Loucy (cell line): ENCODE data around the gene VPS8.
"Not testable (repeated sequence)": the region's sequence is repeated elsewhere in the genome, so short reads cannot be mapped to it uniquely, and the experiment has no call there.

Experiments
- H2AFZ ChIP-seq: fragments of 200-600 bp; sonication (generic); 2 replicates; pipeline ENCODE4 v1.6.0; 2016; ENCODE audit warnings: antibody characterized with exemption, mild to moderate bottlenecking, low read length, moderate library complexity
- H3F3A ChIP-seq: fragments of 200-600 bp; 2 replicates; pipeline ENCODE4 v1.6.0; 2016; ENCODE audit warnings: antibody characterized with exemption, low read depth, mild to moderate bottlenecking
- H3K27me3 ChIP-seq: fragments of 200-600 bp; sonication (generic); 2 replicates; pipeline ENCODE4 v1.6.1; 2014; ENCODE audit warnings: low read length, mild to moderate bottlenecking; ENCODE audit not compliant: insufficient read depth, poor library complexity, severe bottlenecking
- H3K36me3 ChIP-seq: fragments of 200-600 bp; sonication (generic); 2 replicates; pipeline ENCODE4 v1.6.1; 2016; ENCODE audit warnings: low read length; ENCODE audit not compliant: insufficient read depth
- H3K4me1 ChIP-seq: fragments of 200-600 bp; sonication (generic); 2 replicates; pipeline ENCODE4 v1.5.1; 2014; ENCODE audit warnings: low read length, mild to moderate bottlenecking; ENCODE audit not compliant: insufficient read depth, poor library complexity, severe bottlenecking
- H3K4me2 ChIP-seq: fragments of 200-600 bp; sonication (generic); 2 replicates; pipeline ENCODE4 v1.6.0; 2014; ENCODE audit warnings: antibody characterized with exemption, low read length, low read depth, mild to moderate bottlenecking; ENCODE audit not compliant: poor library complexity, severe bottlenecking
- H3K4me3 ChIP-seq: fragments of 200-600 bp; sonication (generic); 2 replicates; pipeline ENCODE4 v1.5.1; 2014; ENCODE audit warnings: low read length, mild to moderate bottlenecking, mixed read lengths; ENCODE audit not compliant: poor library complexity, severe bottlenecking
- H3K79me2 ChIP-seq: fragments of 200-600 bp; sonication (generic); 2 replicates; pipeline ENCODE4 v1.6.1; 2014; ENCODE audit warnings: low read length; ENCODE audit not compliant: insufficient read depth
- H3K9ac ChIP-seq: fragments of 200-600 bp; sonication (generic); 2 replicates; pipeline ENCODE4 v1.6.0; 2014; ENCODE audit warnings: mild to moderate bottlenecking, low read depth, low read length, moderate library complexity; ENCODE audit not compliant: poor library complexity, severe bottlenecking
- H3K9me2 ChIP-seq: fragments of 200-600 bp; sonication (generic); replicated peaks from 2 replicates; pipeline ENCODE4 v1.6.1; 2016; ENCODE audit warnings: low read depth, low read length, mixed read lengths
- H3K9me3 ChIP-seq: fragments of 200-600 bp; sonication (generic); 2 replicates; pipeline ENCODE4 v1.6.1; 2014; ENCODE audit warnings: mild to moderate bottlenecking, antibody characterized with exemption, low read length, low read depth; ENCODE audit not compliant: insufficient read depth
- H4K20me1 ChIP-seq: fragments of 200-600 bp; sonication (generic); 2 replicates; pipeline ENCODE4 v1.6.0; 2014; ENCODE audit warnings: antibody characterized with exemption, low read length, mild to moderate bottlenecking; ENCODE audit not compliant: insufficient read depth, poor library complexity, severe bottlenecking
- CTCF ChIP-seq: fragments of 200-600 bp; sonication (generic); conservative IDR thresholded peaks from 2 replicates; pipeline ENCODE4 v1.5.1; 2014; ENCODE audit warnings: mild to moderate bottlenecking, antibody characterized with exemption, low read length
- EZH2phosphoT487 ChIP-seq: fragments of 200-600 bp; IDR thresholded peaks from 2 replicates; pipeline ENCODE4 v1.6.1; 2018; ENCODE audit warnings: antibody characterized with exemption, mild to moderate bottlenecking, moderate library complexity, borderline replicate concordance

VPS8 gene

GRCh38 chr3:184899953-184900595 is 88.1 kb downstream of the VPS8 start:
- H2AFZ ChIP-seq = no peak overlapping the region
- no peaks in the 10 kb centered on the region for H4K20me1 ChIP-seq
- TF ChIP-seq EZH2phosphoT487 (no peak), CTCF (no peak)
- H3K4me2 ChIP-seq = no peak overlapping the region
- H3K4me1 ChIP-seq = no peaks in the 10 kb centered on the region
- H3K9ac ChIP-seq = no peak overlapping the region
- H3F3A ChIP-seq = no peaks in the 10 kb centered on the region
- H3K79me2 ChIP-seq = no peaks in the 10 kb centered on the region
- H3K4me3 ChIP-seq = no peak overlapping the region
- no peaks in the 10 kb centered on the region for H3K27me3 ChIP-seq
- 0 out of 2 replicates have a peak, but pooled peaks cover 3% of the 10 kb centered on the region for H3K9me3 ChIP-seq
- peaks cover 14% of the 10 kb centered on the region; the same call in 1 of the 2 replicates for H3K36me3 ChIP-seq
- H3K9me2 ChIP-seq = no peaks in the 10 kb centered on the region

DNA sequence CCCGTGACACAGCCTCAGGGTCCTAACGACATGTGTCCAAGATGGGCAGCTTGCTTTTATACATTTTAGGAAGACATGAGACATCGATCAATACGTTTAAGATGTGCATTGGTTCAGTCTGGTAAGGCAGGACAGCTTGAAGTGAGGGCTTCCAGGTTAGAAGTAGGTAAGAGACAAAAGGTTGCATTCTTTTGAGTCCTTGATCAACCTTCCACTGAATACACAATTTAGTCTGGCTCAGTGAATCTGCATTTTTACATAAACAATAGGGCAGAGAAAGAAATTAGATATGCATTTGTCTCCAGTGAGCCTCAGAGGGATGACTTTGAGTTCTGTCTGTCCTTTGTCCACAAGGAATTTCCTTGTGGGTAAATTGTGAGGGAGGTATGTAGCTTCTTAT is 95.1 kb downstream of the VPS8 start:
- not testable (repeated sequence) for H3K79me2 ChIP-seq, H3K9ac ChIP-seq, H3K9me3 ChIP-seq, H3K9me2 ChIP-seq, H3F3A ChIP-seq, H3K4me1 ChIP-seq, H3K4me3 ChIP-seq, H4K20me1 ChIP-seq, H2AFZ ChIP-seq, H3K27me3 ChIP-seq, H3K4me2 ChIP-seq
- H3K36me3 ChIP-seq = peaks cover 12% of the 10 kb centered on the region; the same call in 1 of the 2 replicates

DNA sequence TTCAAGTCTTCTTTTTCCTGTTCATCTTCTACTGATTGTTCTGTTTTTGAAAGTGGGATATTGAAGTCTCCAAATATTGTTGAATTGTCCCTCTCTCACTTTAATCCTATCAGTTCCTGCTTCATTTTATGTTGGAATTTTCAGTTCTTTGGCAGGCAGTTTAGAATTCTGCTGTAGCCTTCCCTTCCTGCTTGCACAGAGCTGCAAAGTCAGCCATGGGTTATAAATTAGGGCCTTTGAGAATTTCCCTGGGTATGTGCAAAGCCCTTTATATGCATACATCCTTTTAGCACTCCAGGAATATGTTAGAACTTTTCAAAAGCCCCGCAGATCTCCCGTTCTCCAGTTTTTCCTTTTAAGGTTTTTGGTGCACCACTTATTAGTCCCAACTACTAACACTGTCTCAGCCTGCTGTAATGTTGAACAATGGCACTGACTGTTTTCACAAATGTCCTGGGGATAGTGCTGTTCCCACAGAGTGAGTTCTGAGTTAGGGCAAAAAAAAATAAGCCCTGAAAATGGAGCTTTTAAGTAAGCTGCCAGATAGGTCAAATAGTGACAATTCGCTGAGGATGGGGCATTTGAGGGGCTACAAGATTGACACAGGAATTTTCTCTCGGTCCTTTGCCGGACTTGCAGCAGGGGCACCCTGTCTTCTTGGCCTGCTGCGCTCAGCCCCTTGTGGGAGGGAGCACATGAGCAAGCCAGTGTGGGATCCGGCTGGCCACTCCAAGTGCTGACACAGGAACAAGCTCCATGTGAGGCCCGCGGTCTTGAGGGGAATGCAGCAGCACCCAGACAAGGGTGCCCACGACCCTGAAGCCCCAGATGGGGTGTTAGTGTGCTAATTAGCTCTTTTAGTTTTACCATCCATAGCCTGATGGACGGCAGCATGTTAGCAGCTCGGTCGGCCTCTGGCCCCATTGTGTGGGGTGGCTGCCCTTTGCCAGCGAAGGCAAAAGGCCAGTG is 96.0 kb downstream of the VPS8 start:
- Histone ChIP-seq H4K20me1 (no peaks in the 10 kb centered on the region), H2AFZ (no peak overlapping the region), H3K4me2 (no peak overlapping the region), H3K4me1 (no peaks in the 10 kb centered on the region), H3F3A (no peaks in the 10 kb centered on the region), H3K79me2 (no peaks in the 10 kb centered on the region), H3K36me3 (peaks cover 12% of the 10 kb centered on the region; the same call in 1 of the 2 replicates), H3K9ac (no peak overlapping the region), H3K4me3 (no peak overlapping the region), H3K9me2 (no peaks in the 10 kb centered on the region), H3K27me3 (no peaks in the 10 kb centered on the region), H3K9me3 (0 out of 2 replicates have a peak, but pooled peaks cover 6% of the 10 kb centered on the region)
- no peak for TF ChIP-seq CTCF
- TF ChIP-seq EZH2phosphoT487 = no peak
